ENCODE data around the gene TXNDC2.

The TXNDC2 gene

GRCh38 chr18:9914584-9915290, 29.0 kb downstream of the TXNDC2 start:
- DNase-seq, result peak; percentile 21

DNA sequence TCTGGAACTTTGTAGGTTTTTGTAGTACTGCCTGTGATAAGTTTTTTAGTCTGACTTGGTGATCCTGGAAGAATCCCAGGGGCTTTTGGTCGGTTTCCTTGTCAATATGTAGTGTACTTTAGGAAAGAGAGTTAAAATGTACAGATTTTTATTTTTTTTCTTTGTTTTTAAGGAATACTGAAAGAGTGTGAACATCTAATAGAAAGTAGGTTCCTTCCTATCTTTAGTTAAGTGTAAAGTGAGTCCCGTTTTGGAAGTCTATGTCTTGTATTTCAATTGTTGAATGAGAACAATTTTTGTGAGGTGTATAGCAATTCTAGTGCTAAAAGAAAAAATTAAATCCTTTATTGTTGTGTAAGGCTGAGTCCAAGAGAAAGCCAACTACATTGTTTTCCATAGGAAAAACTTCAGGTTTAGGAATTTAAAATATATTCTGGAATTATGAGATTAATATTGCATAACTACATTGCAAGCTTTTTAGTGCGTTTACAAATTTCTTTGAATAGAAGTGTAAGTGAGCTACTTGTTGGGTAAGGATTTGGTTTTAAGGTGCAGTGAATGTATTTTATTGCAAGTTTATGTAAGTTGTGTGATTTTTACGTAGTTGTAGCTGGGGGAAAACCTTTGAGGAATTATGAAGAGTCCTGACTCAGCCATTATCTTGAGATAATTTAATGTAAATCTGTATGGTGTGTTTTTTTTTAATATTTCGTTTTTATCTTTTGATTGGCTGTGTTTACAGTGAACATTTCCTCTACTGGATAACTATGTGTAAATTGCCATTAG, 29.7 kb downstream of the TXNDC2 start:
- no peak for DNase-seq

- no peak for DNase-seq
Measured at GRCh38 chr18:9916077-9916639, 30.4 kb downstream of the TXNDC2 start.

DNA sequence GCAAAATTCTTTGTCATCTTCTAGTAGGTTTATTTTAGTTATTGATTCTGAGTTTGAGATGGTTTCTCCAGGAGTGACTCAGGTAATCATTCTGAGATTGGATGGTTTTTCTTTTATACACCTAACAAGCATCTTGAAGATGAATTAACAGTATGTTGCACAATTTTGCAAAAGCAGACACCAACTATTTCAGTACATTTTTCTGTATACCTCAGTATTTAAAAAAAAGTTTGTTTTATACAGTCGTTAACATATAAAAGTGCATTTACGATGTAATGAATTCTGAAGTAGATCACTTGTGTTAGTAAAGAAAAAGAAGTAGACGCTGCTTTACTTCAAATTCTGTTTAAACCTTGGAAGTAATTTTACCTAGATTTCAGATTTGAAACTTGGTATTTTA, 31.0 kb downstream of the TXNDC2 start:
- no peak for DNase-seq

GRCh38 chr18:9918016-9918680, 32.4 kb downstream of the TXNDC2 start:
- no peak for DNase-seq

- no peak for DNase-seq
Measured at GRCh38 chr18:9919564-9920232, 33.9 kb downstream of the TXNDC2 start.

GRCh38 chr18:9922592-9923311, 37.0 kb downstream of the TXNDC2 start:
- DNase-seq, result no peak

DNA sequence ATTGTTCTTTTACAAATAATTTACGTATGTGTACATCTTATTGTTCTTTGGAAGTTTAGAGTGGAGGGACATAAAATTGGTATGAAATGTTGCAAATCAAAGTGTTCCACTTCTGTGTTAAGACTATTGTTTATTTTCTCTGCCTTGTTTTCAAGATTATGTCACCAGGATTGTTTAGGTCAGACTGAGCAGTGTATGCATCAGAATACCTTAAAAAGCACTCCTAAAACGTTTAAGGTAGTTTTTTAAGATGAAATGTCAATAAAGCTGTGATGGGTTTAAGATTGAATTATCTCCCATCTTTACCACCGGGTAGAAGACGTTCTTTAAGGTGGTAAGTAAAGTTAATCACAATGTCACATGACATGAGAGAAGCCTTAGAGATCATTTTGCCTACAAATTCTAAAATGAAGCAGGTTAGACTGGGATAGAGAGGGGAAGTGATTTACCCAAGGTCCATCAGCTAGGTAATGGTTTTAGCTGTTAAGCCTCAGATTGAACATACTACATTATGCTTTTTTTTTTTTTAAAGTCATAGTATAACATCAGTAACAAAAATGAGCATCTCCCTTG, 38.7 kb downstream of the TXNDC2 start:
- DNase-seq, result no peak

DNA sequence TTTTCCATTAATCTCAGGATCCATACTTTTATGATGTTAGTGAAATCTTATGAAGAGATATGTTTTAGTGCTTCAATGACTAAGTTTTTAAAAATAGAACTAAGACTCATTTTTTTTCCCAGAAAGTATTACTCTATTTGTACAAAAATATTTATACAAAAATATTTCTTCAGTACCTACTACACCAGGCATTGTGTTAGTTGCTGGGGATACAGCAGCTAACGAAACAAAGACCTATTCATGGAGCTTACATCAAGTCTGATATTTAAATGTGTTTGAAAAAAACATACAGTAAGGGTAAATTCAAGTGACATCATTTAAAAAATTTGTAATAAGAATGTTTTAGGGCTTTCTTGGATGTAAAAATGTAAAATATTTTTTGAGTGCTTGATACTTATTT, 39.6 kb downstream of the TXNDC2 start:
- no peak for DNase-seq

GRCh38 chr18:9925795-9926194, 40.0 kb downstream of the TXNDC2 start:
- DNase-seq, result no peak

GRCh38 chr18:9926223-9926894, 40.6 kb downstream of the TXNDC2 start:
- no peak for DNase-seq

DNA sequence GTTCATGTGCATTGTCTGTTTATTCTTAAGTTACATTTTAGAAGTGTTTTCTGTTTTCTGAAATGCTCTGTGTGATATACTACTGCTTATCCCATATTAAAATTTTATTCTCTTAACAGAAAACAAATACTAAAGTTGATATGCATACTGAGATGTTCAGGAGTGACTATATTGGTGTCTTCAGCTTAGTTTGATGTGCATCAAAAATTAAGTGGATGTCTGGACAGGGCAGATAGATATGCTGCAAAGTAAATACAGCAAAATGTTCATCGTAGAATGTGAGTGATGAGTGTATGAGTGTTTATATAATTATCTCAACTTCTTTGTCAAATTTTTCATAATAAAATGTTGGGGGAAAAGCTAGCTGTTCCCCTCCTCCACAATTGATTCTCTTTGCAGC, 41.2 kb downstream of the TXNDC2 start:
- DNase-seq, result no peak

DNA sequence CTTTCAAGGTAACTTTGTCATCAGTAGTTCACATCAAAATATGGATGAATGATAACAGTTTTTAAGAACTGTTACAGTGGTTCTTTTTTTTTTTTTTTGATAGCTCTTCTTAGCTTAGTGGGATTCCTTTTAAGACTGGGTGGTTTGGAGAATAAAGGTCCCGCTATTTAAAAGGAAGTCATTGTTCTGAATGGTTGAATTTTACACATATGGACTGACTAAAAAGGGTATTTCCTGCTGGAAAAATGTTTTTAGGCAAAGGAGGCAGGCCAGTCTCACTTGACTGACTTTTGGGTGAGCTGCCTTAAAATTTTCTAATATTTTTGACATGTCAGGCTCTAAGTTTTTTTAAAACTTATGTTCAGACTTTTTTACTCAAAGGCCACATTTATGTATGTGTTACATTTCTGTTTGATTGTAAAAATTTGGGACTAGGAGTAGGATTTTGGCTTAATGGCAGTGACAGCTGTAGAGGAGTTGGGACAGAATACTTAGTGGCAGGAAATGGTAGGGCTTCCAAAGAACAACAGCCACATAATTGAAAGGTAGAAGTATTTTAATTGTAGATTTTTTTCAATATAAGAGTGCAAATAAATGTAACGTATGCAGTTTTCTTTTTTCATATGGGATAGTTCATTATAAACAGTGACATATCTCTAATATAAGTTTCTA, 41.8 kb downstream of the TXNDC2 start:
- DNase-seq, result no peak

- DNase-seq, result no peak
Measured at GRCh38 chr18:9928646-9929259, 43.0 kb downstream of the TXNDC2 start.

DNA sequence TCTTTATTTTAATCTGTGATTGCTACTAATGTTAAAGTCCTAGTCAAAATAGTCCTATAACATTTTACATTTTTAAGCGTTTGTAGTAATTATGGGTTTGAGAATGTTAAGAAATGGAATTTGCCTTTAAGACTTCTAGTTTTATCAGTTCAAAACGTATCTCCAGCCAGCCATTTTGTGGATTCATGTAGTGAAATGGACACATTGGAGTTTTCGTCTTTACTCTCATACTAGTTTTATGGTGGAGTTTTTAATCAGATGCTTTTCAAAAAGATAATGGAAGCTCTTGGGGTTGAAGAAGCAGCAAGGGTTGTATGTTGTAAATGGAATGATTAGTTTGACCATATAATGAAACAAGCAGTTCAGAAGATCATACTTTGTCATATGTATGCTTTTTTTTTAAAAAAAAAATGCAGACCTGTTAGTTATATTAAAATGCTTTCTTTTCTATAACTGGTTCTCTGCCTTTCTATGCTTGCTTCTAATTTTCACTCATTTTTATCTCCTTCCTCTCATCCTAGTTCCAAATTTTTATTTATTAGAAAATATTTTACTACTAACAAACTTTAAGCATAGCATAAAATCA, 44.6 kb downstream of the TXNDC2 start:
- DNase-seq, result no peak

- no peak for DNase-seq
Measured at GRCh38 chr18:9931146-9931545, 45.4 kb downstream of the TXNDC2 start.

- no peak for DNase-seq
Measured at GRCh38 chr18:9931678-9932077, 45.9 kb downstream of the TXNDC2 start.

DNA sequence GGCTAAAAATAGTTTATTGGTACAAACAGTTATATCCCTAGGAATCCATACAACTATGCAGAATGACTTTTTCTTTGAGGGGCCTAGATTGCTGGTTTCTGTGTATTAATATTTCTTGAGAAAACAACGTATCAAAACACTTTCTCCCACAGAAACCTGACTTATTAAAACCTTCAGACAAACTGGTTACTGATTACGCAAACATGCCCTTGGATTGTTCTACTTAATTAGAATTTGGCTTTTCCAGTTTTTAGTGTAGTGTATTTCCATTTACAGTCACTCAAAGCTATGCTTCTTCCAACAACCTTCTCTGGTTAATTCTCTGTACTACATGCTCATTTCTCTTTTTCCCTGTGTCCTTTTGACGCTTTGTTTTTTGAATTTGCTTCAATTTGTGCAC, 48.1 kb downstream of the TXNDC2 start:
- no peak for DNase-seq

- no peak for DNase-seq
Measured at GRCh38 chr18:9934274-9934673, 48.5 kb downstream of the TXNDC2 start.
